ENCODE measurements around the gene IPMK. TPM values are rescaled to one million over a fixed set of nuclear protein-coding genes. Genes with fewer than 3 reads are reported as not detected.

The IPMK gene
- total and polyA plus RNA-seq, 2 experiments from 2014 or later, result 5.5 to 17.8 TPM

DNA sequence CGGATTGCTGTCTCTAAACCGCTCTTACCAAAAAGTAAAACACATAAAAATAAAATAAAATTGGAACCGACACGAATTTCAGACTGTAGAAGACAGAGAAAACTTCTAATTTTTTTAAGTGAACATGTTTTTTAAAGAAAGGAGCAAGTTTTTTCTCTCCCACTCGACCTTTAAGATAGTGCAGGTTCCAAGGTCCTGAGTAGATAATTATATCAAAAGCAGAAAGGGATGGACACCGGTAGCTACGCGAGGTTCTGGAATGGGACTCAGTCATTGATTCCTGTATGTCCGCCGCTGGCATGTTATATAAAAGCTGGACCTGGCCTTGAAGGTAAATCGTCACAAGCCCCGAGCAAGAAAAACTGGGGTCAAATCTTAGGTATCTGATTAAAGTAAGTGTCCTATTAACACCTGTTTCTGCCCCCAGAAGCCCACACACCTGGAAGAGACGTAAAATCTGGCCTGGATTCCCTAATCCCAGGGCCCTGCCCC is 806 bp upstream of the IPMK start:
- H2AFZ ChIP-seq, result peak overlapping the region; percentile 77
- H3K9me3 Mint-ChIP-seq, result peaks cover 3% of the 10 kb centered on the region; the same call in 2 of the 3 replicates
- H3K79me2 ChIP-seq (replicated peaks; ENCODE audit: insufficient read depth), result peaks cover 74% of the 10 kb centered on the region
- ATAC-seq, result peak; percentile 2
- peak overlapping the region; percentile 93 for H3K27ac Mint-ChIP-seq
- no peaks in the 10 kb centered on the region for H3K9me2 ChIP-seq (ENCODE audit: insufficient read depth)
- no peaks in the 10 kb centered on the region; the same call in 1 of the 2 replicates for H3F3A ChIP-seq (replicated peaks; ENCODE audit: low read depth)
- peaks cover 7% of the 10 kb centered on the region for H3K27me3 Mint-ChIP-seq (ENCODE audit: insufficient read depth, low read depth, poor library complexity)
- peak overlapping the region; percentile 83 for H3K27ac ChIP-seq (ENCODE audit: low read depth)
- H3K4me3 ChIP-seq, result peak overlapping the region; percentile 80
- H3K36me3 ChIP-seq (ENCODE audit: insufficient read depth), result no peaks in the 10 kb centered on the region
- no peaks in the 10 kb centered on the region for H4K20me1 ChIP-seq (replicated peaks; ENCODE audit: insufficient read depth)
- DNase-seq (ENCODE audit: low spot score), result no peak
- H3K4me2 ChIP-seq, result peak overlapping the region; percentile 91
- peaks cover 35% of the 10 kb centered on the region for H3K4me1 ChIP-seq (ENCODE audit: insufficient read depth)
- H3K4me1 Mint-ChIP-seq, result peaks cover 37% of the 10 kb centered on the region
- TF ChIP-seq POLR2AphosphoS5 (IDR thresholded peaks at IDR 0.05; ENCODE audit: low read depth) (no peak), NANOG (IDR thresholded peaks at IDR 0.05; ENCODE audit: borderline replicate concordance) (no peak), ETS1 (IDR thresholded peaks at IDR 0.05) (no peak), ZNF331 (CRISPR knock-in tag; IDR thresholded peaks at IDR 0.05; ENCODE audit: low read depth) (no peak), JUNB (IDR thresholded peaks at IDR 0.05; ENCODE audit: unreplicated experiment) (no peak), EZH2 (IDR thresholded peaks at IDR 0.05; ENCODE audit: low read depth, unreplicated experiment) (no peak), ZNF114 (CRISPR knock-in tag; IDR thresholded peaks at IDR 0.05) (no peak)
- TF ChIP-seq, protein P1, sequence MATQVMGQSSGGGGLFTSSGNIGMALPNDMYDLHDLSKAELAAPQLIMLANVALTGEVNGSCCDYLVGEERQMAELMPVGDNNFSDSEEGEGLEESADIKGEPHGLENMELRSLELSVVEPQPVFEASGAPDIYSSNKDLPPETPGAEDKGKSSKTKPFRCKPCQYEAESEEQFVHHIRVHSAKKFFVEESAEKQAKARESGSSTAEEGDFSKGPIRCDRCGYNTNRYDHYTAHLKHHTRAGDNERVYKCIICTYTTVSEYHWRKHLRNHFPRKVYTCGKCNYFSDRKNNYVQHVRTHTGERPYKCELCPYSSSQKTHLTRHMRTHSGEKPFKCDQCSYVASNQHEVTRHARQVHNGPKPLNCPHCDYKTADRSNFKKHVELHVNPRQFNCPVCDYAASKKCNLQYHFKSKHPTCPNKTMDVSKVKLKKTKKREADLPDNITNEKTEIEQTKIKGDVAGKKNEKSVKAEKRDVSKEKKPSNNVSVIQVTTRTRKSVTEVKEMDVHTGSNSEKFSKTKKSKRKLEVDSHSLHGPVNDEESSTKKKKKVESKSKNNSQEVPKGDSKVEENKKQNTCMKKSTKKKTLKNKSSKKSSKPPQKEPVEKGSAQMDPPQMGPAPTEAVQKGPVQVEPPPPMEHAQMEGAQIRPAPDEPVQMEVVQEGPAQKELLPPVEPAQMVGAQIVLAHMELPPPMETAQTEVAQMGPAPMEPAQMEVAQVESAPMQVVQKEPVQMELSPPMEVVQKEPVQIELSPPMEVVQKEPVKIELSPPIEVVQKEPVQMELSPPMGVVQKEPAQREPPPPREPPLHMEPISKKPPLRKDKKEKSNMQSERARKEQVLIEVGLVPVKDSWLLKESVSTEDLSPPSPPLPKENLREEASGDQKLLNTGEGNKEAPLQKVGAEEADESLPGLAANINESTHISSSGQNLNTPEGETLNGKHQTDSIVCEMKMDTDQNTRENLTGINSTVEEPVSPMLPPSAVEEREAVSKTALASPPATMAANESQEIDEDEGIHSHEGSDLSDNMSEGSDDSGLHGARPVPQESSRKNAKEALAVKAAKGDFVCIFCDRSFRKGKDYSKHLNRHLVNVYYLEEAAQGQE (IDR thresholded peaks at IDR 0.05; ENCODE audit: unreplicated experiment), result no peak
- TF ChIP-seq, protein P2, sequence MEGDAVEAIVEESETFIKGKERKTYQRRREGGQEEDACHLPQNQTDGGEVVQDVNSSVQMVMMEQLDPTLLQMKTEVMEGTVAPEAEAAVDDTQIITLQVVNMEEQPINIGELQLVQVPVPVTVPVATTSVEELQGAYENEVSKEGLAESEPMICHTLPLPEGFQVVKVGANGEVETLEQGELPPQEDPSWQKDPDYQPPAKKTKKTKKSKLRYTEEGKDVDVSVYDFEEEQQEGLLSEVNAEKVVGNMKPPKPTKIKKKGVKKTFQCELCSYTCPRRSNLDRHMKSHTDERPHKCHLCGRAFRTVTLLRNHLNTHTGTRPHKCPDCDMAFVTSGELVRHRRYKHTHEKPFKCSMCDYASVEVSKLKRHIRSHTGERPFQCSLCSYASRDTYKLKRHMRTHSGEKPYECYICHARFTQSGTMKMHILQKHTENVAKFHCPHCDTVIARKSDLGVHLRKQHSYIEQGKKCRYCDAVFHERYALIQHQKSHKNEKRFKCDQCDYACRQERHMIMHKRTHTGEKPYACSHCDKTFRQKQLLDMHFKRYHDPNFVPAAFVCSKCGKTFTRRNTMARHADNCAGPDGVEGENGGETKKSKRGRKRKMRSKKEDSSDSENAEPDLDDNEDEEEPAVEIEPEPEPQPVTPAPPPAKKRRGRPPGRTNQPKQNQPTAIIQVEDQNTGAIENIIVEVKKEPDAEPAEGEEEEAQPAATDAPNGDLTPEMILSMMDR (conservative IDR thresholded peaks at IDR 0.05; ENCODE audit: low read depth in 2 of 2), result no peak
- H3K4me3 Mint-ChIP-seq, result peak overlapping the region; percentile 97
- peaks cover 6% of the 10 kb centered on the region; the same call in 1 of the 3 replicates for H3K36me3 Mint-ChIP-seq (ENCODE audit: low read depth)
- H3K27me3 ChIP-seq (ENCODE audit: insufficient read depth), result no peaks in the 10 kb centered on the region

All from GM23338 (cell line).